GM12864 (cell line): ENCODE data around the gene BRMS1L.
"Not testable (repeated sequence)": the region's sequence is repeated elsewhere in the genome, so short reads cannot be mapped to it uniquely, and the experiment has no call there.

Source experiments
- DNase-seq: peaks from one replicate; pipeline ENCODE4 v3.0.0-alpha.2; 2011; ENCODE audit warnings: low read depth
- H3K4me3 ChIP-seq: 2 replicates; pipeline ENCODE4 v1.5.1; 2011; ENCODE audit warnings: mild to moderate bottlenecking, low read depth, low read length, control low read depth
- CTCF ChIP-seq: IDR thresholded peaks from 2 replicates; pipeline ENCODE4 v1.5.1; 2011; ENCODE audit warnings: low read depth, mild to moderate bottlenecking, moderate library complexity, low read length, control low read depth, inconsistent platforms; ENCODE audit errors: missing control alignments

Gene BRMS1L

GRCh38 chr14:35810963-35811362 is 15.2 kb upstream of the BRMS1L start:
- no peak for TF ChIP-seq CTCF
- H3K4me3 ChIP-seq: no peak overlapping the region
- no peak for DNase-seq

- DNase-seq: peak; percentile 33
- H3K4me3 ChIP-seq: no peak overlapping the region
- TF ChIP-seq CTCF: peak; percentile 85
Measured at GRCh38 chr14:35814371-35815005, 11.7 kb upstream of the BRMS1L start.

GRCh38 chr14:35818346-35819115 is 7.6 kb upstream of the BRMS1L start:
- peak; percentile 51 for TF ChIP-seq CTCF
- DNase-seq: no peak
- H3K4me3 ChIP-seq: no peak overlapping the region

- no peak overlapping the region for H3K4me3 ChIP-seq
- TF ChIP-seq CTCF: no peak
- DNase-seq: no peak
Measured at GRCh38 chr14:35819591-35820540, 6.3 kb upstream of the BRMS1L start.

- no peak for DNase-seq
- peak; percentile 85 for TF ChIP-seq CTCF
- no peak overlapping the region for H3K4me3 ChIP-seq
Measured at GRCh38 chr14:35821564-35822411, 4.3 kb upstream of the BRMS1L start.

- no peak for TF ChIP-seq CTCF
Measured at GRCh38 chr14:35822501-35822900, 3.6 kb upstream of the BRMS1L start.

GRCh38 chr14:35824446-35825165 is 1.5 kb upstream of the BRMS1L start:
- not testable (repeated sequence) for DNase-seq, H3K4me3 ChIP-seq

More at GRCh38 chr14:35822501-35822900, 3.6 kb upstream of the BRMS1L start:
- H3K4me3 ChIP-seq: no peak overlapping the region
- DNase-seq: no peak
